GM18868 (cell line): ENCODE measurements around the gene IGSF6.
"Not testable (repeated sequence)": the region's sequence is repeated elsewhere in the genome, so short reads cannot be mapped to it uniquely, and the experiment has no call there.

Experiments
- ATAC-seq: cut with Tn5 transposase; IDR thresholded peaks from one replicate; pipeline ENCODE4 v1.9.1; 2021; ENCODE audit warnings: mild to moderate bottlenecking, moderate library complexity; ENCODE audit not compliant: unreplicated experiment

The IGSF6 gene

GRCh38 chr16:21652453-21652852, at the start of gene IGSF6:
TSS of gene IGSF6 (minus strand) at chr16:21652608. CDS start at chr16:21652598, 10 bp downstream.
- ATAC-seq = no peak

- ATAC-seq = no peak
Measured at GRCh38 chr16:21701271-21701670, 48.9 kb upstream of the IGSF6 start.

- ATAC-seq = no peak
Measured at GRCh38 chr16:21698169-21699032, 46.0 kb upstream of the IGSF6 start.

GRCh38 chr16:21697032-21697431, 44.6 kb upstream of the IGSF6 start:
- ATAC-seq = no peak

- ATAC-seq = no peak
Measured at GRCh38 chr16:21694609-21695008, 42.2 kb upstream of the IGSF6 start.

GRCh38 chr16:21690967-21691366, 38.6 kb upstream of the IGSF6 start:
- ATAC-seq = not testable (repeated sequence)

- ATAC-seq = no peak
Measured at GRCh38 chr16:21689107-21689506, 36.7 kb upstream of the IGSF6 start.

- ATAC-seq = no peak
Measured at GRCh38 chr16:21685034-21685455, 32.6 kb upstream of the IGSF6 start.

GRCh38 chr16:21684199-21684598, 31.8 kb upstream of the IGSF6 start:
- no peak for ATAC-seq

- ATAC-seq = no peak
Measured at GRCh38 chr16:21683184-21683583, 30.8 kb upstream of the IGSF6 start.

GRCh38 chr16:21680714-21681113, 28.3 kb upstream of the IGSF6 start:
- ATAC-seq = not testable (repeated sequence)

GRCh38 chr16:21674456-21674855, 22.0 kb upstream of the IGSF6 start:
- ATAC-seq = not testable (repeated sequence)

- no peak for ATAC-seq
Measured at GRCh38 chr16:21673469-21673868, 21.1 kb upstream of the IGSF6 start.

- no peak for ATAC-seq
Measured at GRCh38 chr16:21667575-21667974, 15.2 kb upstream of the IGSF6 start.

GRCh38 chr16:21666772-21667171, 14.4 kb upstream of the IGSF6 start:
- ATAC-seq = no peak

GRCh38 chr16:21664801-21665492, 12.5 kb upstream of the IGSF6 start:
- ATAC-seq = no peak

- no peak for ATAC-seq
Measured at GRCh38 chr16:21663889-21664647, 11.7 kb upstream of the IGSF6 start, which contains the start of gene OTOA. TSS of gene OTOA (plus strand) at chr16:21663968. CDS start at chr16:21678515, 14,547 bp downstream.

GRCh38 chr16:21659124-21659523, 6.7 kb upstream of the IGSF6 start:
- ATAC-seq = no peak

GRCh38 chr16:21656795-21657768, 4.7 kb upstream of the IGSF6 start:
- ATAC-seq = peak; percentile 37

GRCh38 chr16:21654881-21655280, 2.5 kb upstream of the IGSF6 start:
- no peak for ATAC-seq
